Putamen (tissue), 1 donor: ENCODE measurements around the gene RPS24.
"Not testable (repeated sequence)": the region's sequence is repeated elsewhere in the genome, so short reads cannot be mapped to it uniquely, and the experiment has no call there.

Source experiments
- DNase-seq: peaks from one replicate; pipeline ENCODE4 v3.0.0-alpha.2; 2016; ENCODE audit warnings: low spot score

RPS24 gene

GRCh38 chr10:78053211-78053868, 19.7 kb downstream of the RPS24 start:
- no peak for DNase-seq

- no peak for DNase-seq
Measured at GRCh38 chr10:78058562-78058961, 24.9 kb downstream of the RPS24 start.

GRCh38 chr10:78059906-78060702, 26.4 kb downstream of the RPS24 start:
- DNase-seq, result no peak

GRCh38 chr10:78062296-78062695, 28.6 kb downstream of the RPS24 start:
- no peak for DNase-seq

GRCh38 chr10:78063236-78063635, 29.6 kb downstream of the RPS24 start:
- DNase-seq, result no peak

GRCh38 chr10:78064919-78065318, 31.3 kb downstream of the RPS24 start:
- not testable (repeated sequence) for DNase-seq

GRCh38 chr10:78065611-78066010, 31.9 kb downstream of the RPS24 start:
- no peak for DNase-seq

- no peak for DNase-seq
Measured at GRCh38 chr10:78066012-78066411, 32.3 kb downstream of the RPS24 start.

GRCh38 chr10:78066728-78067430, 33.2 kb downstream of the RPS24 start:
- no peak for DNase-seq

GRCh38 chr10:78069151-78069550, 35.5 kb downstream of the RPS24 start:
- no peak for DNase-seq

GRCh38 chr10:78070064-78070463, 36.4 kb downstream of the RPS24 start:
- not testable (repeated sequence) for DNase-seq

GRCh38 chr10:78070726-78071125, 37.1 kb downstream of the RPS24 start:
- no peak for DNase-seq

- DNase-seq, result no peak
Measured at GRCh38 chr10:78071140-78071856, 37.6 kb downstream of the RPS24 start.

- DNase-seq, result no peak
Measured at GRCh38 chr10:78071857-78072179, 38.2 kb downstream of the RPS24 start.

- DNase-seq, result no peak
Measured at GRCh38 chr10:78072504-78072903, 38.8 kb downstream of the RPS24 start.

GRCh38 chr10:78075806-78076205, 42.1 kb downstream of the RPS24 start:
- not testable (repeated sequence) for DNase-seq

GRCh38 chr10:78078539-78079330, 45.1 kb downstream of the RPS24 start:
- no peak for DNase-seq

- DNase-seq, result no peak
Measured at GRCh38 chr10:78079411-78079810, 45.7 kb downstream of the RPS24 start.

GRCh38 chr10:78081292-78081691, 47.6 kb downstream of the RPS24 start:
- no peak for DNase-seq

GRCh38 chr10:78082636-78083035, 49.0 kb downstream of the RPS24 start:
- DNase-seq, result no peak
